ENCODE results near the gene HEPACAM2.

The HEPACAM2 gene

DNA sequence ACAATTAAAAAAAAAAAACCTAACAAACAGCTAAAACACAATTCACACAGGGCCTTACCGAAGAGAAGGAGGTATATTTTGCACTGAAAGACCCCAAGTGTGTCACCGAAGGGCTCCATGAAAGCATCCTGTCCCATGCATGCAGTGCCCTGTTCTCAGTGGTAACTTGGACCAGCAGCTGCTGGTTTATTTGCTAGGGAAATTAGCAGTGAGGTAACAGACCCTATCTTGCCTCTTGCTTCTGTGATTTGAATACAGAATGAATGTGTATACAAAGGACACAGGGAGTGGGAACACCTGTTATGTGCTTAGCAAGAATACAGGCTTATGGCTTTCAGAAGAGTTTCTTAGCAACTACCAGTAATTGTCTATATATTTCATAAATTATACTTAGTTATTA, at the start of gene HEPACAM2:
Gene HEPACAM2, minus strand, starts transcription at position 160 of the 400 bp plus-strand sequence.
- H3K4me2 ChIP-seq = no peak within 1 kb of the TSS

DNA sequence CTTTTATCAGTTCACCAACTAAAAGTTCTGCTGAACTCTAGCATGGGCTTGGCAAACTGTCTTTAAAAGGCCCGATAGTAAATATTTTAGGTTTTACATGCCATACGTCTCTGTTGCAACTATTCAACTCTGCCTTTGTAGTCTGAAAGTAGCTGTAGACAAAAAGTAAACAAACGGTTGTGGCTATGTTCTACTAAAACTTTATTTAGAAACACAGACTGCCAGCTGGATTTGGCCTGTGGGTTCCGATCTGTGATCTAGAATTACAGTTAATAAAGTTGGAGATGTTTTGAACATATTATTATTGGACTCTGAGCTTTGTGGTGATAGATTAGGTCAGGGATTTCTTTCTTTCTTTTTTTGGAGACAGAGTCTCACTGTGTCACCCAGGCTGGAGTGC, 39.0 kb upstream of the HEPACAM2 start:
- H3K4me2 ChIP-seq = no peak overlapping the region
- TF ChIP-seq Cebpa-rat (IDR thresholded peaks at IDR 0.05) = no peak

More for the DNA sequence above, at the start of gene HEPACAM2:
- Histone ChIP-seq H3K27ac (no peak within 1 kb of the TSS), H3K4me1 (peaks cover 0 to 3% (median 2%) of the 10 kb centered on the region in 10 experiments; a peak in 14 of 20 replicates), H3K27me3 (no peaks in the 10 kb centered on the region), H4K20me1 (no peaks in the 10 kb centered on the region), H3K9me3 (replicated peaks in 1 of 11) (no peaks in the 10 kb centered on the region), H3K4me3 (no peak within 1 kb of the TSS), H3K36me3 (no peaks in the 10 kb centered on the region), H3K9ac (no peak within 1 kb of the TSS)
- no peak for TF ChIP-seq Cebpa-rat (IDR thresholded peaks at IDR 0.05)

DNA sequence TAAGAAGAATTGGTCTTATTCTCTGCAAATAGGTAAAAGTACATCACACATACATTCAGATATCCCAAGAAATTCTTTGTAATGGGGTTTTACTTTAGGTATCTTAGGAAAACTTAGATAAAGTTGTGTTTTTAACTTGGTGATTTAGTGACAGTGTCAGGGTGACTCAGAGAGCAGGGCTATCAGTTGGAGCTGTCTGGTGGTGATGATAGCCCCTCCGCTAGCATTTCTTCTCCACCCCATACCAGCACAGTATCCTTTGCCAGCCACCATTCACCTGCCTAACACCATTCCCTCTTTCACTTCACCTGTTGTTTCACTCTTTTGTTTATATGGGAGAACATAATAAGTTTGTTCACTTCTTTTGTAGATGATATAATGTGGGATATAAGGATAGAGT, 36.3 kb upstream of the HEPACAM2 start:
- no peaks in the 10 kb centered on the region for H3K27me3 ChIP-seq
- TF ChIP-seq Cebpa-rat (IDR thresholded peaks at IDR 0.05) = no peak
- H3K4me1 ChIP-seq = no peaks in the 10 kb centered on the region
- no peak overlapping the region for H3K4me3 ChIP-seq
- no peaks in the 10 kb centered on the region for H4K20me1 ChIP-seq
- peaks cover 0 to 73% (median 7%) of the 10 kb centered on the region in 11 experiments; a peak in 13 of 22 replicates for H3K36me3 ChIP-seq
- H3K4me2 ChIP-seq = no peak overlapping the region
- no peaks in the 10 kb centered on the region for H3K9me3 ChIP-seq (replicated peaks in 1 of 11)
- no peak overlapping the region for H3K27ac ChIP-seq
- no peak overlapping the region for H3K9ac ChIP-seq

More for the DNA sequence above, 39.0 kb upstream of the HEPACAM2 start:
- no peaks in the 10 kb centered on the region for H3K27me3 ChIP-seq
- H3K4me3 ChIP-seq = no peak overlapping the region
- H3K9me3 ChIP-seq (replicated peaks in 1 of 11) = no peaks in the 10 kb centered on the region
- H3K4me1 ChIP-seq = peaks cover 0 to 8% (median 1%) of the 10 kb centered on the region in 10 experiments; a peak in 7 of 20 replicates
- H4K20me1 ChIP-seq = peaks cover 0 to 6% (median 0%) of the 10 kb centered on the region in 11 experiments; a peak in 1 of 22 replicates
- no peak overlapping the region for H3K9ac ChIP-seq
- H3K27ac ChIP-seq = no peak overlapping the region
- peaks cover 0 to 62% (median 8%) of the 10 kb centered on the region in 11 experiments; a peak in 10 of 22 replicates for H3K36me3 ChIP-seq

DNA sequence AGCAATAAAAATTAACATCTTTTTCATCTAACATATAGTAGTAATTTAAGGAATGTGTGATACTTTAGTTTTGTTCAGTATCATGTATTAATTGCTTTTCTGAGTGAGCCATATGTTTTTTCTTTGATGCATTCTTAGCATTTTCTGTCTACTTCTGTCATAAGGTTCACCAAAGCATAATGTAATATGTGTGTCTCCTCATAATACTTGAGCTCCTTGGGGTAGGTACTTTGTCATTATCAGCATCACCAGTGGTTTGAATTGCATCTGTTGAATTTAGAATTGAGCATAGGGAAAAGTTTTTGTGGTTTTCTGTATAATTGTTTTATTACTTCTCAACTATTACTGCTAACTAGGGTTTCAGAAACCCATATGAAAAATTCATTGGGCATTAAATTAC, 32.4 kb upstream of the HEPACAM2 start:
- Histone ChIP-seq H3K4me2 (no peak overlapping the region), H3K27ac (no peak overlapping the region), H3K9ac (no peak overlapping the region), H3K4me1 (no peaks in the 10 kb centered on the region), H3K4me3 (no peak overlapping the region), H4K20me1 (peaks cover 0 to 9% (median 0%) of the 10 kb centered on the region in 11 experiments; a peak in 4 of 22 replicates), H3K9me3 (replicated peaks in 1 of 11) (no peaks in the 10 kb centered on the region), H3K27me3 (no peaks in the 10 kb centered on the region), H3K36me3 (peaks cover 5 to 80% (median 13%) of the 10 kb centered on the region in 11 experiments; a peak in 19 of 22 replicates)
- no peak for TF ChIP-seq Cebpa-rat (IDR thresholded peaks at IDR 0.05)

DNA sequence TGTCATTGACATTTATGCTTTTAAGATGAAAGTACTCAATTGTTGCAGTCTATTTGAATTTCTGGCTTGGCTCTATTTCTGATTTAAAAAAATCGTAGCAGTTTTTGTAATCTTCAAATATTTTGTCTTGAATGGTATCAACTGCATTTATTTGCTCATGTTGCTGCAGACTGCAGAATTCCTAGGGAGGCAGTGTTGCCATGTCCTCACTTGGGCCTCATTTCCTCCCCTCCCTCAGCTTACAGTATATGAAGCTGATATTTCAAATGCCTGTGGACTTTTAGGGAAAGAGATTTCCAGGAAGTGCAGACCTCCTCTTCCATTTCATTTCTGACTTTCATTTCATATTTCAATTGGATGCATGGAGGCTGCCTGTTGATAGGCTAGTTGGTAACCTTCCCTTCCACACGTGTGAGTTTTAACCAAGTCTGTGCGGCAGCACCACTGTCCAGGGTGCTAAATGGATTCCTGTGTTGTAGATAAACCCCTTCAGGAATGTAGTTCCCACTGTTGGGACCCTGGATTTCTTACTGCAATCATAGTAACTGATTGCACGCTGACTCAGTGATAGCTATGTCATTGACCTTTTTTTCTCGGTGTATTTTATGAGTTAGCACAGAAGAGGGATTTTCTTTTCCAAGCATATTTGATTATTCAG, 23.4 kb upstream of the HEPACAM2 start:
- no peaks in the 10 kb centered on the region for H3K4me1 ChIP-seq
- no peak overlapping the region for H3K4me2 ChIP-seq
- H3K27ac ChIP-seq = no peak overlapping the region
- H3K9me3 ChIP-seq (replicated peaks in 1 of 11) = no peaks in the 10 kb centered on the region
- H3K4me3 ChIP-seq = no peak overlapping the region
- no peak for TF ChIP-seq Cebpa-rat (IDR thresholded peaks at IDR 0.05)
- peaks cover 4 to 88% (median 14%) of the 10 kb centered on the region in 11 experiments; a peak in 12 of 22 replicates for H4K20me1 ChIP-seq
- no peak overlapping the region for H3K9ac ChIP-seq
- H3K27me3 ChIP-seq = no peaks in the 10 kb centered on the region
- H3K36me3 ChIP-seq = peaks cover 0 to 20% (median 11%) of the 10 kb centered on the region in 11 experiments; a peak in 12 of 22 replicates

DNA sequence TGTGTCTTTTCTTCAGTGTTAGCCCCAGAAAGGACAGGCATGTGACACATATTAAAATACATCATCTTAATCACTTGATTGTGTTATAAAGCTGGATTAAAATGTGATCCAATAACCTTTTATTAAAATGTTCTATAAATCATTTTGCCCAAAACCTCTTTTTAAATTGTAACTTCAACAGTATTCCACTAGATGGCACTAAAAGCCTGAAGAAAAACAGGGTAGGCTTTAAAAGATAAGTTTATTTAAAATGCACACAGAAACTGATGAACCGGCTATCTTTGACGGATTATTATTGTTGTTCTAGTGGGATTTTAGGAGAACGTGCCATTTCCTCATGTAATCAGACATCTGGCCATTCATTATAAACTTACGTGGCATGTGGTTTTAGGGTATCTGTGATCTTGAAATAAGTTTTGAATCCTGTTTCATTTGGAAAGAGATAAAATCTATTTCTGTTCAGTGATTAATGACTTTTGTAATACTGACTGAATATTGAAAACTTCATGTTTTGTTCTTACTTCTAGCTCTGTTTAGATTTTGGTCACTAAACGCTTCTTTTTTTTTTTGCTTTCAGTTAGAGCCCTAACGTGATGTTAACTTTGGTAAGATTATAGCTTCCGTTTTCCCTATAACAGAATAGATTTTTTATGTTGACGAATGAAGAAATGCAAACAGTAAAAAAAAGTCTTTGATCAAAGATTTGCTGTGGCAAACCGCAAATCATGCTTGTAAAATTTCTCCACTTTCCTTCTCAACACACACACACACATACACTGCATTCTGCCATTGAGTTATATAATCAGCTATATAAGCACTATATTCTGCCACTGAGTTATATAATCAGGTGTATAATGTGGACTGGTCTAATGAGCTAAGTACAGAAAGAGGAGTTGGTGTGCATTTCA, 19.5 kb upstream of the HEPACAM2 start:
- no peaks in the 10 kb centered on the region for H3K4me1 ChIP-seq
- H3K9ac ChIP-seq = no peak overlapping the region
- no peak overlapping the region for H3K4me2 ChIP-seq
- H3K4me3 ChIP-seq = no peak overlapping the region
- peaks cover 0 to 9% (median 6%) of the 10 kb centered on the region in 11 experiments; a peak in 8 of 22 replicates for H3K36me3 ChIP-seq
- H3K27ac ChIP-seq = no peak overlapping the region
- no peaks in the 10 kb centered on the region for H3K9me3 ChIP-seq (replicated peaks in 1 of 11)
- TF ChIP-seq Cebpa-rat (IDR thresholded peaks at IDR 0.05) = no peak
- H3K27me3 ChIP-seq = no peaks in the 10 kb centered on the region
- peaks cover 0 to 90% (median 14%) of the 10 kb centered on the region in 11 experiments; a peak in 11 of 22 replicates for H4K20me1 ChIP-seq

DNA sequence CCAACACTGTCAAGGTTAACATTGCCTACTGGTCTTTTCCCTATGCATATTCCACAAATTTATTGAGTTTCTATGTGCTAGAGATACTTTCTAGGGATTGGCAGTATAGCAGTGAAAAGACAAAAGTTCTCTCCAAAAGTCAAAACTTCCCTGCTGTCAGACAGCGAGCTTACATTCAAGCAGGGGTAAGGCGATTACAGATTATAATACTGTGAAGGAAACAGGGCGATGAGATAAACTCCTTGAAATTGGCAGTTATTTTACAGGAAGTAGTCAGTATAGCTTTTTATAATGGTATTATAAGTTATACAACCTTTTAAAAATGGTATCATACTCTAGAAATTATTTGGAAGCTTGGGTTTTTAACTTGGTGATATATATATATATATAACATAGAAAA, 15.8 kb upstream of the HEPACAM2 start:
- no peak overlapping the region for H3K27ac ChIP-seq
- H3K9ac ChIP-seq = no peak overlapping the region
- H4K20me1 ChIP-seq = peaks cover 0 to 91% (median 11%) of the 10 kb centered on the region in 11 experiments; a peak in 11 of 22 replicates
- H3K4me1 ChIP-seq = no peaks in the 10 kb centered on the region
- H3K4me3 ChIP-seq = no peak overlapping the region
- no peaks in the 10 kb centered on the region for H3K9me3 ChIP-seq (replicated peaks in 1 of 11)
- no peaks in the 10 kb centered on the region for H3K27me3 ChIP-seq
- peaks cover 0 to 21% (median 6%) of the 10 kb centered on the region in 11 experiments; a peak in 11 of 22 replicates for H3K36me3 ChIP-seq
- H3K4me2 ChIP-seq = no peak overlapping the region
- no peak for TF ChIP-seq Cebpa-rat (IDR thresholded peaks at IDR 0.05)

DNA sequence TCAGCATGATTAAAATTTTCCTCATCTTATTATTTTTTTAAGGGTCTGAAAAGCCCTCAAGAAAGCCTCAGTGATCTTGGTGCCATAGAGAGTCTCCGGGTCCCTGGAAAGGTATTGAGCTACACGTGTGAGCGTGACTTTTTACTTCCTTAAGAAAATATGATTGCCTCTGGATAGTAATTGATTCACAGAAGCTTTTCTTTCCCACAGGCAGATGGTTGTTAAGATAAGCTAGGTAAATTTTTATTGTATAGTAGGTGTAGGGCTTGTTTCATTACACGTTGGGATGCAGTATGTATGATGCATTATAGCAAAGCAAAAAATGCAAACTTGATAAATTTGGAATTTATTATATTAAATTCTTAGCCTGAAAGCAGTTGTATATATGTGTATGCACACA, 13.6 kb upstream of the HEPACAM2 start:
- Histone ChIP-seq H3K9me3 (replicated peaks in 1 of 11) (no peaks in the 10 kb centered on the region), H3K36me3 (peaks cover 0 to 21% (median 6%) of the 10 kb centered on the region in 11 experiments; a peak in 11 of 22 replicates), H3K9ac (no peak overlapping the region), H3K4me2 (no peak overlapping the region), H4K20me1 (peaks cover 0 to 90% (median 7%) of the 10 kb centered on the region in 11 experiments; a peak in 12 of 22 replicates), H3K4me1 (peaks cover 0 to 14% (median 0%) of the 10 kb centered on the region in 10 experiments; a peak in 2 of 20 replicates), H3K27me3 (no peaks in the 10 kb centered on the region), H3K27ac (no peak overlapping the region), H3K4me3 (no peak overlapping the region)
- TF ChIP-seq Cebpa-rat (IDR thresholded peaks at IDR 0.05) = no peak

DNA sequence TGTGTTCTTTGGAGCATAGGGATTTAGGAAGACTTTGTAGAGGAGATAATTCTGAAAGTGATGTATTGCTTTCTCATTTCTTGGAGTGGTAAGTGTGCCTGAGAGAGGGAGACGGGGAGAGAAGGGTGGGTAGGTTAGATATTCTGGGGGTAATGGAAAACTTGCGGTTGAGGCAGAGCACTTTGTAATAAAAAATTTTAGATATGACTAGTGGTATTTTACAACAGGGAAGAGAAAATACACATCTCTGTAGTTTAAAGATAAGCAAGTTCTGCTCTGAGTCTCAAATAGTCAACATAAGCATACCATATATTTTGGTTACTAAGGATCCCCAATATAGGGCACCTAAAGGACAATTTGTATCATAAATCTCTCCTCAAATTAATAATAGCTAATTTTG, 12.5 kb upstream of the HEPACAM2 start:
- H3K9ac ChIP-seq = no peak overlapping the region
- H4K20me1 ChIP-seq = peaks cover 0 to 87% (median 7%) of the 10 kb centered on the region in 11 experiments; a peak in 11 of 22 replicates
- no peak overlapping the region for H3K27ac ChIP-seq
- TF ChIP-seq Cebpa-rat (IDR thresholded peaks at IDR 0.05) = no peak
- H3K27me3 ChIP-seq = no peaks in the 10 kb centered on the region
- no peak overlapping the region for H3K4me2 ChIP-seq
- peaks cover 2 to 20% (median 3%) of the 10 kb centered on the region in 10 experiments; a peak in 17 of 20 replicates for H3K4me1 ChIP-seq
- peaks cover 0 to 21% (median 6%) of the 10 kb centered on the region in 11 experiments; a peak in 11 of 22 replicates for H3K36me3 ChIP-seq
- no peak overlapping the region for H3K4me3 ChIP-seq
- no peaks in the 10 kb centered on the region for H3K9me3 ChIP-seq (replicated peaks in 1 of 11)
